Glutamatergic neuron (in vitro differentiated cells): ENCODE results near the gene MAP2. TPM values are rescaled to one million over a fixed set of nuclear protein-coding genes. Genes with fewer than 3 reads are reported as not detected.

Experiments used
- DNase-seq: peaks from one replicate; pipeline ENCODE4 v3.0.0; 2022
- H3K27ac Mint-ChIP-seq: one replicate; pipeline ENCODE4 v1.8.0; 2020; ENCODE audit warnings: mild to moderate bottlenecking, mixed read lengths, inconsistent platforms; ENCODE audit not compliant: unreplicated experiment
- H3K27me3 Mint-ChIP-seq: one replicate; pipeline ENCODE4 v1.8.0; 2020; ENCODE audit warnings: mild to moderate bottlenecking, moderate library complexity, mixed read lengths, inconsistent platforms; ENCODE audit not compliant: unreplicated experiment
- H3K36me3 Mint-ChIP-seq: one replicate; pipeline ENCODE4 v1.8.0; 2020; ENCODE audit warnings: mild to moderate bottlenecking, mixed read lengths, inconsistent platforms; ENCODE audit not compliant: unreplicated experiment
- H3K4me1 Mint-ChIP-seq: one replicate; pipeline ENCODE4 v1.8.0; 2020; ENCODE audit warnings: mild to moderate bottlenecking, low read depth, mixed read lengths, inconsistent platforms; ENCODE audit not compliant: unreplicated experiment
- H3K4me3 Mint-ChIP-seq: one replicate; pipeline ENCODE4 v1.8.0; 2020; ENCODE audit warnings: mild to moderate bottlenecking, mixed read lengths, inconsistent platforms; ENCODE audit not compliant: unreplicated experiment
- H3K9me3 Mint-ChIP-seq: one replicate; pipeline ENCODE4 v1.8.0; 2020; ENCODE audit warnings: mild to moderate bottlenecking, moderate library complexity, mixed read lengths, inconsistent platforms; ENCODE audit not compliant: unreplicated experiment
- CTCF ChIP-seq: fragments of 200-600 bp; sonication (generic); IDR thresholded peaks from one replicate; pipeline ENCODE4 v1.5.0; 2021; ENCODE audit not compliant: partially characterized antibody, unreplicated experiment
- total RNA-seq: library from RNA; stranded (reverse); fragmentation: NEBNext Ultra II Directional; extraction: Animal tissue kit (Norgen Biotek cat#: 25700); gene quantifications from one replicate; pipeline ENCODE4 v1.2.1, GENCODE V29; 2021; ENCODE audit not compliant: unreplicated experiment

Gene MAP2
- total RNA-seq, 1 donor from 2014 or later, result 177 TPM

GRCh38 chr2:209762563-209762962, 338.7 kb downstream of the MAP2 start:
- Mint-ChIP-seq H3K27ac (no peak overlapping the region), H3K9me3 (peaks cover 3% of the 10 kb centered on the region), H3K36me3 (peaks cover 9% of the 10 kb centered on the region), H3K27me3 (peaks cover 5% of the 10 kb centered on the region), H3K4me1 (no peaks in the 10 kb centered on the region), H3K4me3 (no peak overlapping the region)
- no peak for DNase-seq
- TF ChIP-seq CTCF, result no peak

GRCh38 chr2:209763106-209763505, 339.3 kb downstream of the MAP2 start:
- peaks cover 3% of the 10 kb centered on the region for H3K9me3 Mint-ChIP-seq
- H3K4me3 Mint-ChIP-seq, result no peak overlapping the region
- H3K27me3 Mint-ChIP-seq, result peaks cover 2% of the 10 kb centered on the region
- TF ChIP-seq CTCF, result no peak
- peaks cover 9% of the 10 kb centered on the region for H3K36me3 Mint-ChIP-seq
- H3K4me1 Mint-ChIP-seq, result no peaks in the 10 kb centered on the region
- DNase-seq, result no peak
- H3K27ac Mint-ChIP-seq, result no peak overlapping the region

- H3K9me3 Mint-ChIP-seq, result peaks cover 2% of the 10 kb centered on the region
- DNase-seq, result no peak
- H3K4me3 Mint-ChIP-seq, result no peak overlapping the region
- H3K36me3 Mint-ChIP-seq, result no peaks in the 10 kb centered on the region
- no peak overlapping the region for H3K27ac Mint-ChIP-seq
- no peak for TF ChIP-seq CTCF
- H3K27me3 Mint-ChIP-seq, result no peaks in the 10 kb centered on the region
- H3K4me1 Mint-ChIP-seq, result no peaks in the 10 kb centered on the region
Observed at GRCh38 chr2:209766613-209767012, 342.8 kb downstream of the MAP2 start.

- H3K4me3 Mint-ChIP-seq, result no peak overlapping the region
- DNase-seq, result no peak
- no peak overlapping the region for H3K27ac Mint-ChIP-seq
- no peak for TF ChIP-seq CTCF
- H3K9me3 Mint-ChIP-seq, result peaks cover 2% of the 10 kb centered on the region
- no peaks in the 10 kb centered on the region for H3K27me3 Mint-ChIP-seq
- no peaks in the 10 kb centered on the region for H3K4me1 Mint-ChIP-seq
- H3K36me3 Mint-ChIP-seq, result no peaks in the 10 kb centered on the region
Observed at GRCh38 chr2:209767316-209767715, 343.5 kb downstream of the MAP2 start.

- no peak for DNase-seq
- Mint-ChIP-seq H3K9me3 (peaks cover 5% of the 10 kb centered on the region), H3K36me3 (no peaks in the 10 kb centered on the region), H3K4me1 (peaks cover 3% of the 10 kb centered on the region), H3K27me3 (no peaks in the 10 kb centered on the region), H3K4me3 (no peak overlapping the region), H3K27ac (no peak overlapping the region)
- no peak for TF ChIP-seq CTCF
Observed at GRCh38 chr2:209768557-209768956, 344.7 kb downstream of the MAP2 start.
